ENCODE results near the gene NPC1.
"Not testable (repeated sequence)": the region's sequence is repeated elsewhere in the genome, so short reads cannot be mapped to it uniquely, and the experiment has no call there.

The NPC1 gene

GRCh38 chr18:23586249-23587196 is at the start of gene NPC1:
NPC1 (minus strand) TSS chr18:23586506; CDS start chr18:23586343, 163 bp downstream.
- DNase-seq (ENCODE audit: low read depth, low spot score), result peak; percentile 77

- no peak for DNase-seq (ENCODE audit: low read depth, low spot score)
Measured at GRCh38 chr18:23636071-23636399, 49.7 kb upstream of the NPC1 start.

- DNase-seq (ENCODE audit: low read depth, low spot score), result no peak
Measured at GRCh38 chr18:23635283-23636070, 49.2 kb upstream of the NPC1 start.

- DNase-seq (ENCODE audit: low read depth, low spot score), result no peak
Measured at GRCh38 chr18:23634692-23635091, 48.4 kb upstream of the NPC1 start.

- no peak for DNase-seq (ENCODE audit: low read depth, low spot score)
Measured at GRCh38 chr18:23632615-23633014, 46.3 kb upstream of the NPC1 start.

- DNase-seq (ENCODE audit: low read depth, low spot score), result no peak
Measured at GRCh38 chr18:23631746-23632145, 45.4 kb upstream of the NPC1 start.

- DNase-seq (ENCODE audit: low read depth, low spot score), result no peak
Measured at GRCh38 chr18:23631312-23631711, 45.0 kb upstream of the NPC1 start.

- DNase-seq (ENCODE audit: low read depth, low spot score), result no peak
Measured at GRCh38 chr18:23629444-23629946, 43.2 kb upstream of the NPC1 start.

- no peak for DNase-seq (ENCODE audit: low read depth, low spot score)
Measured at GRCh38 chr18:23627970-23628369, 41.7 kb upstream of the NPC1 start.

GRCh38 chr18:23627321-23627720 is 41.0 kb upstream of the NPC1 start:
- DNase-seq (ENCODE audit: low read depth, low spot score), result peak; percentile 55

- DNase-seq (ENCODE audit: low read depth, low spot score), result no peak
Measured at GRCh38 chr18:23626451-23627279, 40.4 kb upstream of the NPC1 start.

- no peak for DNase-seq (ENCODE audit: low read depth, low spot score)
Measured at GRCh38 chr18:23623040-23623439, 36.7 kb upstream of the NPC1 start.

- no peak for DNase-seq (ENCODE audit: low read depth, low spot score)
Measured at GRCh38 chr18:23619388-23619881, 33.1 kb upstream of the NPC1 start.

GRCh38 chr18:23618862-23619387 is 32.6 kb upstream of the NPC1 start:
- DNase-seq (ENCODE audit: low read depth, low spot score), result no peak

GRCh38 chr18:23617412-23618014 is 31.2 kb upstream of the NPC1 start:
- no peak for DNase-seq (ENCODE audit: low read depth, low spot score)

GRCh38 chr18:23616258-23616657 is 30.0 kb upstream of the NPC1 start:
- DNase-seq (ENCODE audit: low read depth, low spot score), result no peak

- DNase-seq (ENCODE audit: low read depth, low spot score), result no peak
Measured at GRCh38 chr18:23614891-23615290, 28.6 kb upstream of the NPC1 start.

GRCh38 chr18:23614413-23614812 is 28.1 kb upstream of the NPC1 start:
- DNase-seq (ENCODE audit: low read depth, low spot score), result no peak

GRCh38 chr18:23613091-23613475 is 26.8 kb upstream of the NPC1 start:
- not testable (repeated sequence) for DNase-seq (ENCODE audit: low read depth, low spot score)

GRCh38 chr18:23612434-23613090 is 26.3 kb upstream of the NPC1 start:
- DNase-seq (ENCODE audit: low read depth, low spot score), result no peak

All from brain pericyte (primary cell).